ENCODE data around the gene TEKTIP1.
"Not testable (repeated sequence)": the region's sequence is repeated elsewhere in the genome, so short reads cannot be mapped to it uniquely, and the experiment has no call there.

TEKTIP1 gene

GRCh38 chr19:3524078-3524842 lies 14.7 kb upstream of the TEKTIP1 start:
- no peak for DNase-seq

DNA sequence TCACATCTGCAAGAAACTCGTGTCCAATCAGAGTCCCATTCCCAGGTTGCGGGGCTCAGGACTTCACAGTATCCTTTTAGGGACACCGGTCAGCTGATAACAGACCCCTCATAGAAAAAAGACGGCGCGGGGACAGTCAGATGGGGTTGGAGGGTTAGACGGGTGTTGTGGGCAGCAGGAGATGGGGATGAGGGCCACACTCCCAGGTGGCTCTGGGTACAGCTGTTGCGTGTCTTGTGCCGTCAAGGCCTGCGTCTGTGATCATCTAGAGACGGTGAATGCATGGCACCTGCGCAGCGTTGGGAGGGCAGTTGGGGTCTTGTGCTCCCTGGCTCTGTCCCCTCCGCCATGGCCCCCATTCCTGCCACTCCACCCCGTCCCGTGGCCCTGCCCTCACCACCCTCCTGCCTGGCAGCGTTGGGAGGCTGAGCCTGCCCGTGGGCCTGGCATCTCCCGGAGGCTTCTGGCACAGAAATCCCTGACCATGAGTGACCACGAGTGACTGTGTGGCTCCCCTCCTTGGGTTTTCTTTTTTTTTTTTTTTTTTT lies 14.0 kb upstream of the TEKTIP1 start:
- DNase-seq, result no peak

GRCh38 chr19:3526507-3527237 lies 12.3 kb upstream of the TEKTIP1 start:
- DNase-seq, result no peak

DNA sequence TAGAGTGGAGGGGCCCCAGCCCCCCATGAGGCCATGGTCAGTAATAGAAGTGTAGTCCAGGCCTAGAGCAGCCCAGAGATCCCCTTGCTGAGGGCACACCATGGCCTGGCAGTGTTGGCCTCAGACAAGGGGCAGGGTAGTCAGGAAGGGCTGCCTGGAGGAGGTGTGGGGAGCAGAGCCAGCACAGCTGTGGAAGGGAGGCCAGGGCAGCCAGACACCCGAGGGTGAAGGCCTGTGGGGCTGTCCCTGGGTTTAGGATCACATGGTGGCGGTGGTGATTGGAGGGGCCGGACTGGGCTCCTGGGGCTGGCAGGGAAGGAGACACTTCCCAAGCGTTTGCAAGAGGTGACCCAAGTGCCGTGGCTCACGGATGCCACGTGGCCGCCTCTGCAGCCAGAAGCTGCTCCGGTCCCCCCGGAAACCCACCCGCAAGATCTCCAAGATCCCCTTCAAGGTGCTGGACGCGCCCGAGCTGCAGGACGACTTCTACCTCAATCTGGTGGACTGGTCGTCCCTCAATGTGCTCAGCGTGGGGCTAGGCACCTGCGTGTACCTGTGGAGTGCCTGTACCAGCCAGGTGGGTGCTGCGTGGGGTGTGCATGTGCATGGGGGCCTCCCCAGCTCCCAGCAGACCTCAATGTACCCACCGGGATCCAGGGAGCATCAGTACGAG lies 11.6 kb upstream of the TEKTIP1 start:
- DNase-seq, result no peak

- no peak for DNase-seq
Measured at GRCh38 chr19:3528080-3528479, 10.9 kb upstream of the TEKTIP1 start.

DNA sequence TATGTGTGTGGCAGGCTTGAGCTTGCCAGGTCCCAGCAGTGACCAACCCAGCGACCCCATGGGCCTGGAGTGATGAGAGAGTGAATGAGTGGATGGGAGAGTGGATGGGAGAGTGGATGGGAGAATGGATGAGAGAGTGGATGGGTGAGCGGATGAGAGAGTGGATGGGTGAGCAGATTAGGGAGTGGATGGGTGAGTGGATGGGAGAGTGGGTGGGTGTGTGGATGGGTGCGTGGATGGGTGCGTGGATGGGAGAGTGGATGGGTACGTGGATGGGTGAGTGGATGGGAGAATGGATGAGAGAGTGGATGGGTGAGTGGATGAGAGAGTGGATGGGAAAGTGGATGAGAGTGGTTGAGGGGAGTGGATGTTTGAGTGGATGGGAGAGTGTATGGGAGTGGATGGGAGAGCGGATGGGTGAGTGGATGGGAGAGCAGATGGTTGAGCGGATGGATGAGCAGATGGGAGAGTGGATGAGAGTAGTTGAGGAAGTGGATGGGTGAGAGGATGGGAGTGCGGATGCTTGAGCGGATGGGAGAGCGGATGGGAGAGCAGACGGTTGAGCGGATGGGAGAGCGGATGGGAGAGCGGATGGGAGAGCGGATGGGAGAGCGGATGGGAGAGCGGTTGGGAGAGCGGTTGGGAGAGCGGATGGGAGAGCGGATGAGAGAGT lies 10.3 kb upstream of the TEKTIP1 start:
- no peak for DNase-seq

DNA sequence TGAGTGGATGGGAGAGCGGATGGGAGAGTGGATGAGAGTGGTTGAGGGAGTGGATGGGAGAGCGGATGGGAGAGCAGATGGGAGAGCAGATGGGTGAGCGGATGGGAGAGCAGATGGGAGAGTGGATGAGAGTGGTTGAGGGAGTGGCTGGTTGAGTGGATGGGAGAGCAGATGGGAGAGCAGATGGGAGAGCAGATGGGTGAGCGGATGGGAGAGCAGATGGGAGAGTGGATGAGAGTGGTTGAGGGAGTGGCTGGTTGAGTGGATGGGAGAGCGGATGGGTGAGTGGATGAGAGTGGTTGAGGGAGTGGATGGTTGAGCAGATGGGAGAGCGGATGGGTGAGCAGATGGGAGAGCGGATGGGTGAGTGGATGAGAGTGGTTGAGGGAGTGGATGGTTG lies 9.7 kb upstream of the TEKTIP1 start:
- DNase-seq, result not testable (repeated sequence)

DNA sequence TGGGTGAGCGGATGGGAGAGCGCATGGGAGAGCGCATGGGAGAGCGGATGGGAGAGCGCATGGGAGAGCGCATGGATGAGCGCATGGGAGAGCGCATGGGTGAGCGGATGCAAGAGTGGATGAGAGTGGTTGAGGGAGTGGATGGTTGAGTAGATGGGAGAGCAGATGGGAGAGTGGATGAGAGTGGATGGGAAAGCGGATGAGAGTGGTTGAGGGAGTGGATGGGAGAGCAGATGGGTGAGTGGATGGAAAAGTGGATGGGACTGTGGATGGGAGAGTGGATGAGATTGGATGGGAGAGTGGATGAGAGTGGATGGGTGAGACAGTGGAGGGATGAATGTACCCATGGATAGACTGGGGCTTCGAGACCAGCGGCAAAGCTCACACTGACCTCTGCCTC lies 8.6 kb upstream of the TEKTIP1 start:
- DNase-seq, result no peak

GRCh38 chr19:3531716-3532115 lies 7.3 kb upstream of the TEKTIP1 start:
- DNase-seq, result no peak

- DNase-seq, result no peak
Measured at GRCh38 chr19:3532154-3532786, 6.7 kb upstream of the TEKTIP1 start.

GRCh38 chr19:3533033-3533432 lies 5.9 kb upstream of the TEKTIP1 start:
- no peak for DNase-seq

DNA sequence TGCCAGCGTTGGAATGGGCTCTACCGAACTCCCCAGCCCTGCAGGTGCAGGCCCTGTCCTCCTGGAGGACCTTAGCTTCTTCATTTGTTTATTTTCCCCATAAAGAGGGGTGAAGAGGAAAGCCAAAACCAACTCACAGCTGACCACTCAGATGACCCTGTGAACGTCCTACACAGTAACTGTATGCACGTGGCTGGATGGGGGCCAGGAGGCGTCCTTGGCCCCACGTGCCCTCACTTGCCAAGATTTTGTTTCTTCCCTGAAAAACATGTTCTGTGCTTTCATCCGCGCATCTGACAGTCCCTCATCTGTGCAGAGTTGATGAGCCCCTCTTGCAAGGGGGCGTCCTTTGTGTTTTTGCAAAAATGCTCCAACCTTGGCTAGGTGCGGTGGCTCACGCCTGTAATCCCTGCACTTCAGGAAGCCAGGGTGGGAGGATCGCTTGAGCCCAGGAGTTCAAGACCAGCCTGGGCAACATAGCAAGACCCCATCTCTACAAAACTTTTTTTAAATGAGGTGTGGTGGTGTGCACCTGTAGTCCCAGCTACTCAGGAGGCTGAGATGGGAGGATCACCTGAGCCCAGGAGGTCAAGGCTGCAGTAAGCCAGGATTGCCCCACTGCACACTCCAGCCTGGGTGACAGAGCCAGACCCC lies 5.3 kb upstream of the TEKTIP1 start:
- DNase-seq, result no peak

- no peak for DNase-seq
Measured at GRCh38 chr19:3534375-3535234, 4.4 kb upstream of the TEKTIP1 start.

DNA sequence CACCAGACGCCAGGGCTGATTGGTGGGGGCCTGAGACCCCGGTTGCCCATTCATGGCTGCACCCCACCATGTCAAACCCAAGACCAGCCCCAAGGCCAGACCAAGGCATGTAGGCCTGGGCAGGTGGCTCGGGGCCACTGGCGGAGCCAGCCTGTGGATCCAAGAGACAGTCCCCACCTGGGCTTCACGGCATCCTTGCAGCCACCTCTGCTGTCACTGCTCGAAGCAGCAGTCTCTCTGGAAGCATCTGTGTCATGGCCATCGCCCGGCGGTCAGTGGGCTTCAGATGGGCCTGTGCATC lies 3.8 kb upstream of the TEKTIP1 start:
- no peak for DNase-seq

GRCh38 chr19:3535563-3535965 lies 3.4 kb upstream of the TEKTIP1 start:
- no peak for DNase-seq

DNA sequence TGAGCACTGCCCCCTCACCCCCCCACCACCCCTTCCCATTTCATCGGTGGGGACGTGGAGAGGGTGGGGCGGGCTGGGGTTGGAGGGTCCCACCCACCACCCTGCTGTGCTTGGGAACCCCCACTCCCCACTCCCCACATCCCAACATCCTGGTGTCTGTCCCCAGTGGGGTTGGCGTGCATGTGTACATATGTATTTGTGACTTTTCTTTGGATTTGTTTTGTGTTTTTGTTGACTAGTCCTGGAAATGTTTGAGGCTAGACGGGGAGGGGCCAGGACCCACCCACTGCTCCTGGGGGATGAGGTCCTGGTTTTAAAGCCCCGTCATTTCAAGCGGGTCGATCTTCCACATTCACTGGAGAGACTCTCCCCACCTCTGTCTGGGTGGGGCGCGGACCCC lies 3.0 kb upstream of the TEKTIP1 start:
- DNase-seq, result no peak

GRCh38 chr19:3536429-3537100 lies 2.4 kb upstream of the TEKTIP1 start:
- no peak for DNase-seq

GRCh38 chr19:3537101-3537437 lies 1.9 kb upstream of the TEKTIP1 start:
- DNase-seq, result no peak

GRCh38 chr19:3537438-3538240 lies 1.3 kb upstream of the TEKTIP1 start:
- no peak for DNase-seq
